Caki2 (cell line): Measurements from ENCODE around the gene OR12D3. TPM values are rescaled to one million over a fixed set of nuclear protein-coding genes. Genes with fewer than 3 reads are reported as not detected.
A peak's percentile ranks its signal among the peaks of the same experiment; 100 is the strongest.
"Not testable (repeated sequence)": the region's sequence is repeated elsewhere in the genome, so short reads cannot be mapped to it uniquely, and the experiment has no call there.

Experiments used
- DNase-seq: peaks from one replicate; pipeline ENCODE4 v3.0.0-alpha.2; 2015; ENCODE audit warnings: low read depth
- in situ Hi-C: cut with HindIII; loops from 2 replicates; pipeline ENCODE4 v1.10.0; 2016; ENCODE audit warnings: low sequenced_read_pairs, low pct_unique_long_range_greater_than_20kb, mixed read lengths
- total RNA-seq: library from RNA; depleted of rRNA; stranded (reverse); fragments of >200 nt; shearing (Covaris generic); gene quantifications from 2 replicates; pipeline ENCODE4 v1.2.3, GENCODE V29; 2014; ENCODE audit warnings: low replicate concordance; rRNA removed

The OR12D3 gene
- not detected in 2 replicates for total RNA-seq

GRCh38 chr6:29375191-29375590 is at the start of gene OR12D3:
Gene OR12D3 (minus strand): TSS chr6:29375291. CDS start chr6:29375287, 4 bp downstream.
- in situ Hi-C loops = no loop called here
- no peak for DNase-seq

DNA sequence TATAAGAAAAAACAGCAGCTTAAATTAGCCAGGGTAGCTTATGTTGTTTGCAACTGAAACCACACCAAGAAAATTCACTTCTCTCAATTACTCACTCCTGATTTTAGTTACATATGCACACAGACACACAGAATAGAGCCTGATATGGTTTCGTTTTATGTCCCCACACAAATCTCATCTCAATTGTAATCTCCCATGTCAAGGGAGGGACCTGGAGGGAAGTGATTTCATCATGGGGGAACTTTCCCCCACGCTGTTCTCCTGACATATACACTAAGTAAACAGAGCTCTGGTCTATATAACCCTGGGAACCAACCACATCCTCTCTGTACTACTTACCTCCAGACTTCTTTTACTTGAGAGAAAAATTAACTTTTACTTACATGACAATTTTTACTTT is 49.5 kb upstream of the OR12D3 start:
- in situ Hi-C loops = no loop called here
- no peak for DNase-seq

DNA sequence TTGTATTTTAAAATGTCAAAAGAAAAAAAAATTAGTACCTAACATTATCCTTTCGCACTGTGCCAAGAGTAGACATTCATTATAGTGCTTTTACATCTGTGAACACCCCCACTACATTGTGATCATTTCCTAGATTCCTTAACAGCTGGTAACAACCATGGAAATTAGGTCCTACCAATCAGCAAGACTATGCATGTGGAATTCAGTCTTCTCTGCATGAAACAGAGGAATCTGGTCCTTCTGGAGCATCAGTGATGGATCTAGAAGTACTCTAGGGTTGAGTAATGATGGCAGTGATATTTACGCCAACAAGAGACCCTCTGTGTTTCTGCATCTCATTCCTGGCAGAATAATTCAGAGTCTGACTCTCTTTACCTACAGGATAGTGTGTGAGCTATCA is 49.1 kb upstream of the OR12D3 start:
- no peak for DNase-seq
- in situ Hi-C loops = no loop called here

GRCh38 chr6:29419516-29419915 is 44.4 kb upstream of the OR12D3 start:
- DNase-seq = peak; percentile 52
- in situ Hi-C loops = no loop called here

DNA sequence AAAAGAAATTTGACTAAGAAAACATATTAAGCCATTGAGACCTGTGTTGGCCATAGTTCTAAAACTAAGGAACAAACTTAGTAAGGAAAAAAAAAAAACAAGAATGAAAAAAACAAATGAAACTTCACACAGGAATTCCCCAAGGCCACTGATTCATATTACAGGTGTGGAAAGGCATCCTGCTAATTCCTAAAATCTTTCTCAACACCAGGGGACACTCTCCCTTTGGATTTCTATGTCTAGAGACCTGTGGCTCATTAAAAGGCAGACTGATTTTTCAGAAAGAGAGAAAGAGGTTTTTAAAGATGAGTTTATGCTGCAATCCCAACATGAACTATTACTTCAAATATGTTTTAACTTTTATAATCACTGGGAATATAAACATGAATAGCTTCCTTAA is 39.5 kb upstream of the OR12D3 start, which contains the start of gene OR12D1:
Gene OR12D1 (plus strand): TSS at position 341 of the 400 bp plus-strand sequence.
- peak; percentile 33 for DNase-seq
- in situ Hi-C loops = no loop called here

DNA sequence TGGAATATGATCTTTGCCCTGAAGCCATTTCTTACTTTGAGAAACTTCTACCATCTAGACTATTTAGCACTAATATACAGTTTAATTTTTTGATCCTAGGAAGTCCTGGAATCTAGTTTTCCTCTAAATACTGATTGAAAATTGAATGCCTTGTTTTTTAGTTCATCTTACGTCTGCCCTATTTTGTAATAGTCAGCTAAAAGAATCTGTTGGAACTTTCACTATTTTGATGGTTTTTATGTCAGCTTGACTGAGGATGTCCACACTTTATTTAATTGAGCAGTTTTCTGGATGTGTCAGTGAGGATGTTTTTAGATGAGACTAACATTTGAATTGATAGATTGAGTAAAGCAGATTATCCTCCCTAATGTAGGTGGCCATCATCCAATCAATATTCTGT is 28.7 kb upstream of the OR12D3 start:
- DNase-seq = no peak
- in situ Hi-C loops = no loop called here

DNA sequence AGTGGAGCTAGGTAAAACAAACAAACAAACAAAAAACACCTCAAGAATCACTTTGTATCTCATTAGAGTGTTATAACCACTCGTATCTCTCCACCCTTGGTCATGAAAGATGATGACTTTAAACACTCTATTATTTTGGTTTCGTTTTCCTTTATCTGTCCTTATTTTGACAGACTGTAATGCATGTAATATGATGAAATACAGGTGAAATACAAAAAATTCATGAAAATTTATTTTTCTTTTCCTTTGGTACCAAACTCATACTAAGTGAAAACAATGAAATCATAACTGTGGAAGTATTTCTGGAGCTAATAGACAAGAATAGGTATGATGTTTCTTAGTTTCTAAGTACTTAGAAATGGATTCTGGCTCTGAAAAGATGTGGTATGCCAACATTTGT is 24.4 kb upstream of the OR12D3 start:
- in situ Hi-C loops = no loop called here

GRCh38 chr6:29395331-29395730 is 20.2 kb upstream of the OR12D3 start, which contains the start of gene OR12D2:
Gene OR12D2 (plus strand): TSS chr6:29395631. CDS start chr6:29396700, 1,069 bp downstream.
- in situ Hi-C loops = no loop called here
- DNase-seq = no peak

More for the DNA sequence above, 24.4 kb upstream of the OR12D3 start:
- DNase-seq = no peak

DNA sequence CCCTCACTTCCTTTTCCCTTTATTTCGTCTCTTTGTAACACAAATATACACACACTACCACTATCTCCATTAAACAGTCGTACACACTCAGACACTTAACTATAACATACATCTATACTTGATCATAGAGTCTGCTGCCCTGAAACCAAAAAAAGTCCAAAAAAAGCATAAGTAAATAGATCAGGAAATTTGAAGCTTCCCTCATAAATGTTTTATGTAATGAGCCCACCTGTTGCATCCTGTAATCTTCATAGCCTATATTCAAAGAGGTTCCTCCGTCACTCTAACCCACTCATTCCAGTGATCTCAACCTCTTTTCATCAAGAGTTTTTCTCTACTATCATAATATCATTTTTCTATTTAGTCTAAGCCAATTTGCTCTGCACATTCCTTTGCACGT is 13.4 kb upstream of the OR12D3 start:
- in situ Hi-C loops = no loop called here
- DNase-seq = no peak

GRCh38 chr6:29376003-29376402 is 912 bp upstream of the OR12D3 start:
- no peak for DNase-seq
- in situ Hi-C loops = no loop called here

DNA sequence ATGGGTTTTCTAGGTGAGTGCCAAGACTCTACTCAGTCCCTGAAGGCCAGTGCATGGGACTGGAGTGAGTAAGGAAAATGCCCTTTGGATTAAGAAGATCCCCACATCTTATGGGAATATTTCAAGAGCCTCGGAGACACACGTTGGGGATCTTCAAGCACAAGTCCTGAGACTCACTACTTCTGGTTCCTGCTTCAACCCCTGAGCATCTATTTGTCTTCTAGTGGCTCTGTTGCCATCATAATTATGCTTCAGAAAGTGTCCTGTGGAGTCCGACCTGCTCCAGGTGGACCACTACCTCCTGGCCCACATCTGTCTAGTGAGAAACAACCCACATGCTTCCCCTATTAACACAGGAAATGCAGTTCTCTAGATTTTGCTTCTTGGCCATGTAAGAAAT is 6.3 kb downstream of the OR12D3 start, which contains the start of gene OR5V1:
Gene OR5V1 (minus strand): TSS at position 101 of the 400 bp plus-strand sequence. CDS start 12,670 bp downstream, outside the sequence.
- in situ Hi-C loops = no loop called here

GRCh38 chr6:29355603-29356002 is 19.5 kb downstream of the OR12D3 start:
- in situ Hi-C loops = no loop called here
- no peak for DNase-seq

More for the DNA sequence above, 6.3 kb downstream of the OR12D3 start, which contains the start of gene OR5V1:
- no peak for DNase-seq

DNA sequence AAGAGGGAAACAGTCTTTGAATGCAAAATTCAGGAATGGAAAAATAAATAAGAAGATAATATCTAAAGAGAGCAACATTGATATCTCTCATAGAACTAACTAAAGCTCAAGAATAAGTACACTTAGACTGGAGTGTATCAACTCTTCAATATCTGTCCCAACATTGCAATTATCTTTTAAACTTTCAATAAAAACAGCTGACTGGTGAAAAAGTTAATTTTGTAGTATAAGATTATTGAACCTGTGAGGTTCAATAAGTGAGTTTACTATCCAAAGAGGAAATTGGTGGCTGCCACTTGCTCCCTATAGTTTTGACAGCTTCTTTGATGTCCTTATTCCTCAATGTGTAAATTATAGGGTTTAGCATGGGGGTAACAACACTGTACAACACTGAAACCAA is 20.1 kb downstream of the OR12D3 start:
- no peak for DNase-seq
- in situ Hi-C loops = no loop called here

- in situ Hi-C loops, DNase-seq: not testable (repeated sequence)
These were observed 25.7 kb downstream of the OR12D3 start for GRCh38 chr6:29349348-29349747.

GRCh38 chr6:29345380-29345779 is 29.7 kb downstream of the OR12D3 start:
- DNase-seq = no peak
- in situ Hi-C loops = no loop called here

DNA sequence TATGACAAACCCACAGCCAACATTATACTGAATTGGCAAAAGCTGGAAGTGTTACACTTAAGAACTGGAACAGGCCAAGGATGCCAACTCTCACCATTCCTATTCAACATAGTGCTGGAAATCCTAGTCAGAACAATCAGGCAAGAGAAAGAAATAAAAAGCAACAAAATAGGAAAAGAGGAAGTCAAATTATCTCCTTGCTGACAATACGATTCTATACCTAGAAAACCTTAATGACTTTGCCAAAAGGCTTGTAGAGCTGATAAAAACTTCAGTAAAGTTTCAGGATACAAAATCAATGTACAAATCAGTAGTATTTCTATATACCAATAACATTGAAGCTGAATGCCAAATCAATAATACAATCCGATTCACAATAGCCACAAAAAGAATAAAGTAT is 38.8 kb downstream of the OR12D3 start:
- in situ Hi-C loops = no loop called here
- DNase-seq = no peak

DNA sequence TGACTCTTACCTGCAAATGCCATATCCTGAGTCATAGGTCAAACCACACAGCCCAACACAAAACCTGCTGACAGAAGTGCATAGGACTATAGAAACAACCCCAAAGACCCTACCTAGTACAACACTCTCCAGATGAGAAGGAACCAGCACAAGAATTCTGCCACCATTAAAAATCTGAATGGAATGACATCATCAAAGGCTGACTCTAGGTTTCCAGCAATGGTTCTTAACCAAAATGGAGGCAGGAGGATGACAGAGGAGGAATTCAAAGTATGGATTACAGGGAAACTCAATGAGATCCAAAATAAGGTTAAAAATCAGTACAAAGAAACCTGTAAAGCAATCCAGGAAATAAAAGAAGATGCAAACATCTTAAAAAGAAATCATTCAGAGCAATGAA is 42.4 kb downstream of the OR12D3 start:
- in situ Hi-C loops = no loop called here
- DNase-seq = no peak

GRCh38 chr6:29325777-29326176 is 49.3 kb downstream of the OR12D3 start:
- no peak for DNase-seq
- in situ Hi-C loops = no loop called here
